CD4-positive, alpha-beta T cell (primary cell): ENCODE measurements around the gene TARBP2. TPM values are rescaled to one million over a fixed set of nuclear protein-coding genes. Genes with fewer than 3 reads are reported as not detected.

Experiments
- ATAC-seq: fragments of 200-7000 bp; cut with Tn5 transposase; one replicate; pipeline ENCODE4 v1.10.0; 2022; ENCODE audit warnings: mild to moderate bottlenecking; ENCODE audit not compliant: poor library complexity
- CTCF ChIA-PET: fragments of 350-600 bp; sonication (Branson Sonifier 250); formaldehyde crosslinking; loops from one replicate; lab custom pipeline; 2021; ENCODE audit warnings: antibody characterized with exemption, inconsistent platforms; lab: Charles Lee
- POLR2A ChIA-PET: fragments of 350-600 bp; sonication (Branson Sonifier 250); formaldehyde crosslinking; loops from one replicate; lab custom pipeline; 2021; ENCODE audit warnings: antibody characterized with exemption, inconsistent platforms; lab: Charles Lee
- DNase-seq, 14 experiments: peaks; one replicate each; pipeline ENCODE4 v3.0.0-alpha.2; 2013 to 2020; ENCODE audit warnings: mixed read lengths in 2 of 14
- H3K27ac ChIP-seq, 2 donors: one replicate each; pipeline versions ENCODE4 v1.5.1 to v1.7.0; 2013; ENCODE audit warnings: low read length in 2 of 2, low read depth in 1 of 2, mild to moderate bottlenecking in 1 of 2
- H3K27me3 ChIP-seq, 2 experiments: 1 replicate in 1 of 2; 2 replicates in 1 of 2; pipeline versions ENCODE4 v1.6.1 to v1.7.0; 2013; ENCODE audit warnings: low read length in 2 of 2, control low read depth in 1 of 2, mild to moderate bottlenecking in 1 of 2, moderate library complexity in 1 of 2; ENCODE audit not compliant: insufficient read depth in 2 of 2, control insufficient read depth in 1 of 2
- H3K36me3 ChIP-seq: one replicate; pipeline ENCODE4 v1.6.1; 2013; ENCODE audit warnings: low read length, control low read depth; ENCODE audit not compliant: insufficient read depth
- H3K4me1 ChIP-seq: one replicate; pipeline ENCODE4 v1.6.1; 2013; ENCODE audit warnings: low read length, control low read depth; ENCODE audit not compliant: insufficient read depth
- H3K4me3 ChIP-seq: one replicate; pipeline ENCODE4 v1.5.1; 2013; ENCODE audit warnings: mild to moderate bottlenecking, low read length, moderate library complexity
- H3K9me3 ChIP-seq, 2 experiments: 1 replicate in 1 of 2; 2 replicates in 1 of 2; pipeline versions ENCODE4 v1.6.1 to v1.7.0; 2013; ENCODE audit warnings: low read length in 2 of 2, mild to moderate bottlenecking in 2 of 2, control low read depth in 1 of 2, moderate library complexity in 1 of 2; ENCODE audit not compliant: control insufficient read depth in 1 of 2, insufficient read depth in 1 of 2
- H3K27ac Mint-ChIP-seq: one replicate; pipeline ENCODE4 v1.8.0; 2020; ENCODE audit warnings: mixed read lengths
- H3K27me3 Mint-ChIP-seq: one replicate; pipeline ENCODE4 v1.8.0; 2021; ENCODE audit warnings: mixed read lengths
- H3K36me3 Mint-ChIP-seq: one replicate; pipeline ENCODE4 v1.8.0; 2021; ENCODE audit warnings: low read depth, mixed read lengths
- H3K4me1 Mint-ChIP-seq: one replicate; pipeline ENCODE4 v1.8.0; 2021; ENCODE audit warnings: low read depth, mixed read lengths
- H3K4me3 Mint-ChIP-seq: one replicate; pipeline ENCODE4 v1.8.0; 2020; ENCODE audit warnings: mild to moderate bottlenecking, mixed read lengths
- H3K9me3 Mint-ChIP-seq: one replicate; pipeline ENCODE4 v1.8.0; 2020; ENCODE audit warnings: mixed read lengths
- CTCF ChIP-seq: fragments of 200-600 bp; IDR thresholded peaks from one replicate; pipeline ENCODE4 v1.8.0; 2022; ENCODE audit warnings: antibody characterized with exemption, mild to moderate bottlenecking
- intact Hi-C, 2 experiments: fragments of 100-400 bp; cut with DNase I in 1 of 2; cut with micrococcal nuclease in 1 of 2; formaldehyde crosslinking; loops; one replicate each; pipeline versions ENCODE4 v1.15.1 to v1.9.0; 2023 to 2025; cut with DNase I, micrococcal nuclease
- total RNA-seq, 174 experiments: library from RNA in 2 of 174; stranded (reverse) in 2 of 174; gene quantifications; one replicate each; pipeline ENCODE4 v1.2.3 and lab custom pipeline; 2021 to 2026

The TARBP2 gene
- total RNA-seq, 2 experiments from 2014 or later: 21.7 to 22.4 TPM

DNA sequence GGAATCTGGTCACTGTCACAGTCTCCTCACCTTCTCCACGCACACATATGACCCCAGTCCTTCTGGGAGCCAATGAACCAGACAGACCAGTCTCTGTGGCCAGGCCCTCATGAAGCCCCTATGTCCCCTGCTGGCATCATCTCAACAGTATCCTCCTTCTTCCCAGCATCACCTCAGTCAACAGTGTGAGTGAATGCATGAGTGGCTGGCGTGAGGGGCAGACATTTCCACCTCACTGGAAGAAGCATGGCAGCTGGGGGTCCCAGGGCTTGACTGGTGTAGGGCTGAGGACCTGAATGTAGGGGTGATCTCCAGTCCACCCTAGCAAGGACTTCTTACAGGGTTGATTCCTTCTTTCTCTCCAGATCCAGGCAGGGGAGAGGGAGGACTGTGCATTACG lies 3.6 kb upstream of the TARBP2 start:
- Mint-ChIP-seq H3K27me3 (no peaks in the 10 kb centered on the region), H3K4me3 (peak overlapping the region; percentile 96), H3K27ac (peak overlapping the region; percentile 98), H3K36me3 (peaks cover 16% of the 10 kb centered on the region), H3K4me1 (peaks cover 69% of the 10 kb centered on the region), H3K9me3 (no peaks in the 10 kb centered on the region)
- ATAC-seq (no peak), DNase-seq (no peak)
- POLR2A ChIA-PET: no interaction called here
- no peak for TF ChIP-seq CTCF
- intact Hi-C loops: no loop called here
- CTCF ChIA-PET: interaction anchor here (1.4 kb wide), 1 partner anchor 11 kb away, joined by 3 read pairs; no protein-coding TSS in a partner anchor
- no peak overlapping the region for H3K4me3 ChIP-seq
- no peaks in the 10 kb centered on the region for H3K36me3 ChIP-seq
- peaks cover 58% of the 10 kb centered on the region for H3K4me1 ChIP-seq
- H3K27ac ChIP-seq: no peak overlapping the region
- no peaks in the 10 kb centered on the region for H3K9me3 ChIP-seq
- H3K27me3 ChIP-seq: no peaks in the 10 kb centered on the region

- H3K4me1 Mint-ChIP-seq: peaks cover 62% of the 10 kb centered on the region
- peaks cover 14% of the 10 kb centered on the region for H3K36me3 Mint-ChIP-seq
- no peaks in the 10 kb centered on the region for H3K9me3 ChIP-seq
- no peak for TF ChIP-seq CTCF
- no peaks in the 10 kb centered on the region for H3K27me3 ChIP-seq
- ChIA-PET POLR2A (interaction anchor here (3.4 kb wide), 1 partner anchor 11 kb away, joined by 20 read pairs; no protein-coding TSS in a partner anchor), CTCF (interaction anchor here (1.4 kb wide), 1 partner anchor 10 kb away, joined by 3 read pairs; no protein-coding TSS in a partner anchor)
- DNase-seq (peak in 1 of 14 experiments; percentile 33), ATAC-seq (no peak)
- no peak overlapping the region for H3K4me3 ChIP-seq
- no peaks in the 10 kb centered on the region for H3K27me3 Mint-ChIP-seq
- intact Hi-C loops: no loop called here
- H3K27ac ChIP-seq: no peak overlapping the region
- peaks cover 58% of the 10 kb centered on the region for H3K4me1 ChIP-seq
- H3K4me3 Mint-ChIP-seq: peak overlapping the region; percentile 96
- peak overlapping the region; percentile 98 for H3K27ac Mint-ChIP-seq
- no peaks in the 10 kb centered on the region for H3K36me3 ChIP-seq
- no peaks in the 10 kb centered on the region for H3K9me3 Mint-ChIP-seq
Observed at GRCh38 chr12:53498235-53498630, 2.9 kb upstream of the TARBP2 start.

- ChIA-PET POLR2A (interaction anchor here (1.0 to 3.4 kb wide), 12 partner anchors 9 to 494 kb away, joined by 3 to 65 read pairs (median 22); partner anchors contain the start of genes AAAS, EIF4B, PRR13 and SP1), CTCF (interaction anchor here (1.0 to 2.9 kb wide), 4 partner anchors 9 to 179 kb away, joined by 4 to 14 read pairs (median 7); partner anchors contain the start of genes AAAS and PCBP2)
- Mint-ChIP-seq H3K36me3 (peaks cover 9% of the 10 kb centered on the region), H3K27me3 (no peaks in the 10 kb centered on the region), H3K9me3 (no peaks in the 10 kb centered on the region), H3K4me3 (peak within 1 kb of the TSS; percentile 96), H3K4me1 (peaks cover 49% of the 10 kb centered on the region), H3K27ac (peak within 1 kb of the TSS; percentile 98)
- no peaks in the 10 kb centered on the region for H3K9me3 ChIP-seq
- peaks cover 46% of the 10 kb centered on the region for H3K4me1 ChIP-seq
- TF ChIP-seq CTCF: no peak
- ATAC-seq: no peak
- peak in 12 of 14 experiments; percentile 30 to 78 (median 53) for DNase-seq
- H3K4me3 ChIP-seq: peak within 1 kb of the TSS; percentile 66
- peaks cover 5% of the 10 kb centered on the region for H3K36me3 ChIP-seq
- intact Hi-C loops: loop anchor here (1.0 to 5.0 kb wide), 5 partner anchors 47 to 228 kb away; partner anchors contain the start of genes ATP5MC2 (in 1 of the 2), CALCOCO1 (in 1 of the 2), PCBP2 (in 1 of the 2) and PRR13 (in 1 of the 2)
- H3K27me3 ChIP-seq: no peaks in the 10 kb centered on the region
- peak within 1 kb of the TSS; percentile 87 to 97 for H3K27ac ChIP-seq
Observed at GRCh38 chr12:53499266-53500141, 1.6 kb upstream of the TARBP2 start, which contains the start of gene MAP3K12. TSS of gene MAP3K12 (minus strand) at chr12:53499458. CDS start at chr12:53487391, 12,067 bp downstream.
